Progenitor cell of endocrine pancreas (in vitro differentiated cells): Measurements from ENCODE around the gene STK39. TPM values are rescaled to one million over a fixed set of nuclear protein-coding genes. Genes with fewer than 3 reads are reported as not detected.

Experiments
- DNase-seq: peaks from one replicate; pipeline ENCODE4 v3.0.0; 2021; ENCODE audit warnings: low spot score; ENCODE audit not compliant: unreplicated experiment
- H3K27ac Mint-ChIP-seq: 2 replicates; pipeline ENCODE4 v1.8.0; 2021; ENCODE audit warnings: mild to moderate bottlenecking, moderate library complexity, mixed read lengths
- H3K27me3 Mint-ChIP-seq: 2 replicates; pipeline ENCODE4 v1.8.0; 2021; ENCODE audit warnings: mixed read lengths
- H3K36me3 Mint-ChIP-seq: 2 replicates; pipeline ENCODE4 v1.8.0; 2022; ENCODE audit warnings: mixed read lengths; ENCODE audit not compliant: insufficient read depth
- H3K4me1 Mint-ChIP-seq: 2 replicates; pipeline ENCODE4 v1.8.0; 2021; ENCODE audit warnings: low read depth, mixed read lengths
- H3K4me3 Mint-ChIP-seq: 2 replicates; pipeline ENCODE4 v1.8.0; 2021; ENCODE audit warnings: low read depth, mild to moderate bottlenecking, moderate library complexity, mixed read lengths
- H3K9me3 Mint-ChIP-seq: 2 replicates; pipeline ENCODE4 v1.8.0; 2021; ENCODE audit warnings: low read depth, mixed read lengths
- CTCF ChIP-seq: fragments of 200-600 bp; sonication (generic); IDR thresholded peaks from one replicate; pipeline ENCODE4 v1.5.0; 2021; ENCODE audit warnings: antibody characterized with exemption, mild to moderate bottlenecking; ENCODE audit not compliant: unreplicated experiment
- total RNA-seq: library from RNA; stranded (reverse); gene quantifications from 2 replicates; pipeline ENCODE4 v1.2.1, GENCODE V29; 2021

The STK39 gene
- total RNA-seq, 1 donor from 2014 or later: 22.9 TPM

DNA sequence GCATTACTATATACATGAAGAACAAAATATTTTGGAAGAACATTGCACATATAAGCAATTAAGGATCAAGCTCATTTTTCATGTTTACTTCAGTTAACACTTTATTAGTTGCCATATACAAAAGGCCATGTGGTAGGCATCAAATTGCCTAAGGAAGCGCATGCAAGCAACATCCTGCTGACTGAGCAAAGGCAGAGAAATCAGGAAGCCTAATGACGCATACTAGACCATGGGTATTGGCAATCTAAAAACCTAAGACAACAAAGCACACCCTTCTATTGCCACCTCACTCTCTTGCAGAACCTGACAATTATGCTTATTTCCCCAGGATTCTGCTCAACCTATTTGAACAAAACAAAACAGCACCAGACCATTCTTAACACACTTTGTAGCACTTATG lies 171.9 kb downstream of the STK39 start:
- no peak for DNase-seq
- no peak overlapping the region for H3K4me3 Mint-ChIP-seq
- H3K9me3 Mint-ChIP-seq: no peaks in the 10 kb centered on the region
- TF ChIP-seq CTCF: no peak
- H3K4me1 Mint-ChIP-seq: no peaks in the 10 kb centered on the region
- no peak overlapping the region for H3K27ac Mint-ChIP-seq
- H3K27me3 Mint-ChIP-seq: no peaks in the 10 kb centered on the region
- peaks cover 18% of the 10 kb centered on the region for H3K36me3 Mint-ChIP-seq

- Mint-ChIP-seq H3K27ac (no peak overlapping the region), H3K9me3 (peaks cover 2% of the 10 kb centered on the region), H3K27me3 (no peaks in the 10 kb centered on the region)
Observed at GRCh38 chr2:168072626-168073303, 174.6 kb downstream of the STK39 start.

DNA sequence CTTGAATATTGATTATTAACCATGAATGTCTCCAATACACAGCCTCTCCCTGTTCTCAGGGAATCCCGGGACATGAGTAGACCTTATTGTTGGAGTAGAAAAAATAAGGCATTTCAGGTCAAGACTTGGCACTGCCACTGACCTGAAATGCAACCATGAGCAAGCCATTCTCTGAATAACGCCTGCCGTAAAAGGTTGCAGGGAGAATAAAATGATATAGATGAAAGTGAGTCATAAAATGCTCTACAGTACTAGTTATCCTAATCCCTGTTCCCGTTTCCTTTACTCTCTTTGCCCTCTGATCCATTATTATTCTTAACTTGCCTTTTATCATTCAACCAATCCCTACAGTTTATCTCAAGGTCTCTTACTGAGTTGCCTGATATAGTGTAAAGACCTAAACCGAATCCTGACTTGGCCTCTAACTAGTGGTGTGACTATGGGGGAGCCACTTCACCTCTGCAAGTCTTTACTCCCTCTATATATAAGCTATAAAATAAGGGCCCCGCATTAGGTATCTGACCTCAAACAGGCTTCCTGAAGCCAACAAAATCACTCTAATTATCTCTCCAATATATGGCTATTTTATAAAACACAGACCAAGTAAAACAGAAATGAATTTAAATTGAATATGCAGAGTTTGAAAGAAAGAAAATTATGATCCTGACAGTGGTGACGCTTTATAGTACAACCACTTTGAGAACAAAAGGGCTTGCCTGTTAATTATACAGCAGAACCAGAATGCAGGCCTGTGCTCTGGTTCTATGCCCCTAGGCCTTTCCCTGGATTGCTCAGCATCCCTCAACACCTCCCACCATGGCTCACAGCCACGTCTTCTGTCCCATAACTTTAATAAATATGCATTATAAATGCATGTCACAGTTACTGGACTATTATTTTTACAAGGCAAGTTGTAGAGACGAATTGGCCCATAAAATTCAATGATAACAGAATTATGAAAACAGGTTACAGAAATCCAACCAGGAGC lies 183.1 kb downstream of the STK39 start:
- TF ChIP-seq CTCF: no peak
- H3K4me3 Mint-ChIP-seq: no peak overlapping the region
- no peaks in the 10 kb centered on the region for H3K27me3 Mint-ChIP-seq
- peaks cover 38% of the 10 kb centered on the region for H3K36me3 Mint-ChIP-seq
- no peak for DNase-seq
- H3K4me1 Mint-ChIP-seq: peaks cover 15% of the 10 kb centered on the region
- H3K9me3 Mint-ChIP-seq: peaks cover 6% of the 10 kb centered on the region
- H3K27ac Mint-ChIP-seq: no peak overlapping the region

More at GRCh38 chr2:168072626-168073303, 174.6 kb downstream of the STK39 start:
- no peak for TF ChIP-seq CTCF
- Mint-ChIP-seq H3K36me3 (peaks cover 17% of the 10 kb centered on the region), H3K4me1 (no peaks in the 10 kb centered on the region), H3K4me3 (no peak overlapping the region)
- DNase-seq: no peak

DNA sequence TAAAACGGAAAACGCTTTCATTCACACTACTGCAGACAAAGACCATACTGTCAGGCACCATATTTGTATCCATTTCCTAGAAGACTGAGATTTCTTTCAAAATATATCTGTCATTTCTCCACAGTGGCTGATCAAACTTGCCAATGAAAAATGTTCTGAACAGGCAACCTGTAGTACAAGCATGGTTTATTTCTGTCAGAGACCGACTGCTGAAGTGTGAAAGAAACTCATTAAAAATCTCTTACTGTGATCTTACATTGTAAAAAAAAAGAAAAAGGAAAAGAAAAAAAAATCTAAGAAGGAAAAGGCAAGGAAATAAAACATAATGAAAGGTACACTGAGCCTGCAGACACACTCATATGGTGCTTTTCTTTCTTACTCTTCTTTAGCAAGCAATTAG lies 184.5 kb downstream of the STK39 start:
- TF ChIP-seq CTCF: no peak
- no peak for DNase-seq
- peaks cover 15% of the 10 kb centered on the region for H3K4me1 Mint-ChIP-seq
- no peaks in the 10 kb centered on the region for H3K27me3 Mint-ChIP-seq
- H3K9me3 Mint-ChIP-seq: peaks cover 6% of the 10 kb centered on the region
- H3K36me3 Mint-ChIP-seq: peaks cover 33% of the 10 kb centered on the region
- H3K4me3 Mint-ChIP-seq: no peak overlapping the region
- H3K27ac Mint-ChIP-seq: no peak overlapping the region

DNA sequence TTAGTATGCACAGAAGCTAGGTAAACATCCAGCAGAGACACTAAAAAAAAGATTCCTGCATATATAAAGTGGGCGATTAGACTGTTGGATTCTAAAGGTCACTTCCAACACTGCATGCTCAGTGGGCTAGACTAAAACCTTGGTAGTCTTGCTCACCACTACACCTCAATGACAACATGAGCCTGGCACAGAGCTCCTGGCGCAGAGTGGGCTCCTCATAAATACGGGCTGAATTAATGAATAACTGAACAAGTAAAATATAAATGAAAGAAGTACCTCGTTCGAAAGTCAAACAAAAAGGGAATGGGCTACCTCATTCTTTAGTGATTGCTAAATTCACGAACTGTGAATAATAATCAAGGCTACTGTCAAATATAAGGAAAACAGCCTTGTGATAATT lies 185.3 kb downstream of the STK39 start:
- H3K27me3 Mint-ChIP-seq: no peaks in the 10 kb centered on the region
- H3K4me1 Mint-ChIP-seq: peaks cover 15% of the 10 kb centered on the region
- peaks cover 26% of the 10 kb centered on the region for H3K36me3 Mint-ChIP-seq
- no peak for DNase-seq
- no peak overlapping the region for H3K27ac Mint-ChIP-seq
- TF ChIP-seq CTCF: no peak
- peaks cover 2% of the 10 kb centered on the region for H3K9me3 Mint-ChIP-seq
- no peak overlapping the region for H3K4me3 Mint-ChIP-seq
